AML-193 (cell line): ENCODE results near the gene CENPC.
"Not testable (repeated sequence)": the region's sequence is repeated elsewhere in the genome, so short reads cannot be mapped to it uniquely, and the experiment has no call there.

Experiments
- DNase-seq, 2 experiments: peaks; one replicate each; lab custom pipeline; 2025; lab: John Stamatoyannopoulos, UW

CENPC gene

DNA sequence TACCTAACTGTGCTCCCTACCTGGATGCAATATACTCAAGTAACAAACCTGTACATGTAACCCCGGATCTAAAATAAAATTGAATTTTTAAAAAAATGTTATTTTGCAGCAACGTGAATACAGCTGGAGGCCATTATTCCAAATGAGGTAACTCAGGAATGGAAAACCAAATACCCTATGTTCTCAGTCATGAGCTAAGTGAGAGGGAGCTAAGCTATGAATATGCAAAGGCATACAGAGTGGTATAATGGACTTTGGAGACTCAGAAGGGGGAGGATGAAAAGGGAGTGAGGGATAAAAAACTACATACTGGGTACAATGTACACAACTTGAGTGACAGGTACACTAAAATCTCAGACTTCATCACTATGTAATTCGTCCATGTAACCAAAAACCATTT lies 78.6 kb downstream of the CENPC start:
- DNase-seq: no peak

DNA sequence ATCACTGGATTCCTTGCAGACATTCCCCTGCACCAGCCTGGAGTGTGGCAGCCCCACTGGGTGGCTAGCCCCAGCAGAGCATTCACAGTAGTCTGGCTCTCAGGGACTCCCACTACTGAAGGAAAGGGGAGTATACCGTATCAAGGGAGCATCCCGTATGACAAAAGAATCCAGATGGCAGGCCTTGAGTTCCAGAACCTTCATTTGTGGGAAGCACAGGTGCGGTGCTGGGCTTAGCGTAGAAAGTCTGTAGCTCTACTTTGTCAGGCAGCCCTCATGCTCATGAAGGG lies 79.6 kb downstream of the CENPC start:
- DNase-seq: no peak

DNA sequence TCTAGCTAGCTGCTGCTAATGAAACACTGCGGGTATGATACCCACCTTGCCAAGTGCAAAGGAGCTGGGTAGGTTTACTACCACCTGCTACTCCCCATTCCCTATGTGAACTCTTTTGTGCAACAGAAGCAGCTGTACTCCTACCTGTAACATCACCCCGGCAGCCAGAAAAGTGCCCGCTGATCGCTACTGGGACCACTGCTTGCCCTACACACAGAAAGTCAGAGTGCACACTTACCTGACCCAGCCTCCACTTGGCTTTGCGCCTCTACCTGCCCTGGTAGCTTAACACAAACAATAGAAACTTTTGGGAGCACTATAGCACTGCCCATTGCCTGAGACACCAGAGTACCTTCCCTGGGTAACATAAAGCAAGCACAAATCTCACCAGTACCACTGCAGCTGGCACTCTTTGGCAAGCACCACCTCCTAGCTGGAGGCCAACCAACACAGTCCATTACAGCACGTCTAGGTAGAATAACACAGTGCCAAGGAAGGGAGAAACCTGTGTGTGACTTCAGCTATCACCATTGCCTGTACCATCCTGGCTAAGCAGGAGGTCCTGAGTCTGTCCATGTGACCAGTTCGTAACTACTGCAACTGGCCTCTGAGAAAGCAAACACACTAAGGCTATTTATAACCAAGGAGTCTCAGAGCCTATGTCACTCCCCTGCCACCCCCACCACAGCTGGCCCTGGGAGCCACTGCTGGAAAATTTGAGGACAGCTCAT lies 80.1 kb downstream of the CENPC start:
- DNase-seq: no peak

DNA sequence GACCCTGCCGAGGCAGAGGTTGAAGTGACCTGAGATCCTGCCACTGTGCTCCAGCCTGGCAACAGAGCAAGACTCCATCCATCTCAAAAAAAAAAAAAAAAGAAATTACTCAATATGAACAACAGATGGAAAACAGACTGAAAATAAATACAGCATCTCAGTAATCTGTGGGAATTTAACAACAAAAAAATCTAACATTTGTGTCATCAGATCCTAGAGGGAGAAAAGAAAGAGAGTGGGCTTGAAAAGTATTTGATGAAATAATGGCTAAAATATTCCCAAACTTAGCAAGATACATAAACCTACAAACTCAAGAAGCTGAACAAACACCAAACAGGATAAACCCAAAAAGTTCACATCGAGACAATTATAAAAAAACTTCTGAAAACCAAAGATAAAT lies 84.7 kb downstream of the CENPC start:
- no peak for DNase-seq

DNA sequence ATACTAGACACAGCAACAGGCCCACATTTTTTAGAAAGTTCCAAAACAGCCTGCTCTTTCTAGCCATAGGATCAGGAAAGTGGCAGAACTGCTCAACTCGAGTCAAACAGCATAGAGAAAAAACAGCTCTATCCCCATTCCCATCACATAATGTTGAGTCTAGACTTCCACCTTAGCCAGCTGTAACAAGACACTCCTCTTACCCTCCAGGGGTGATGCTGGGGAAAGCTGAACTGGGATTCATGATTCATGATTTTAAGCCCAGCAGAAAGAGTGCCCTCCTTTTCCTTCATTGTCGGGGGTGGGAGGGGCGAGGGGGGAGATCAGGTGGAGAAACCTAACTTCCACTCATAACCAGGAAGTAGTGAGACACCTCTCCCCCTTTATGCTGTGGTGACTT lies 86.1 kb downstream of the CENPC start:
- DNase-seq: no peak

DNA sequence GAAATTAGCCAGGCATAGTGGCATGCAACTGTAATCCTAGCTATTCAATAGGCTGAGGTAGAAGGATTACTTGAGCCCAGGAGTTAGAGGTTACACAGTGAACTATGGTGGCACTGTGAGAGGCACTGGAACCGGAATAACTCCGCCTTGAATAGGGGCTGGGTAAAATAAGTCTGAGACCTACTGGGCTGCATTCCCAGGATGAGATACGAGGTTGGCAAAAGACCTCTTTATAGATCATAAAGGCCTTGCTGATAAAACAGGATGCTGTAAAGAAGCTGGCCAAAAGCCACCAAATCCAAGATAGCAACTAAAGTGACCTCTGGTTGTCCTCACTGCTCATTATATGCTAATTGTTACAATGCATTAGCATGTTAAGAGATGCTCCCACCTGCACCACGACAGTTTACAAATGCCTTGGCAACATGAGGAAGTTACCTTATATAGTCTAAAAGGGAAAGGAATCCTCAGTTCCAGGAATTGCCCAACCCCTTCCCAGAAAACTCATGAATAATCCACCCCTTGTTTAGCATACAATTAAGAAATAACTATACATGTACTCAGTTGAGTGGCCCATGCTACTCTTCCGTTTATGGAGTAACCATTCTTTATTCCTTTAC lies 88.6 kb downstream of the CENPC start:
- no peak for DNase-seq

DNA sequence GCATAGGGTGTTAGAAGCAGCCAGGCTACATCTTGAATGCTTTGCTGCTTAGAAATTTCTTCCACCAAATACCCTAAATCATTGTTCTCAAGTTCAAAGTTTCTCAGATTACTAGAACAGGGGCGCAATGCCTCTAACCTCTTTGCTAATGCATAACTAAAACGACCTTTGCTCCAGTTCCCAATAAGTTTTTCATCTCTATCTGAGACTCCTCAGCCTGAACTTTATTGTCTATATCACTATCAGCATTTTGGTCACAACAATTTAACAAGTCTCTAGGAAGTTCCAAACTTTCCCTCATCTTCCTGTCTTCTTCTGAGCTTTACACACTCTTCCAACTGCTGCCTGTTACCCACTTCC lies 92.5 kb downstream of the CENPC start:
- not testable (repeated sequence) for DNase-seq

DNA sequence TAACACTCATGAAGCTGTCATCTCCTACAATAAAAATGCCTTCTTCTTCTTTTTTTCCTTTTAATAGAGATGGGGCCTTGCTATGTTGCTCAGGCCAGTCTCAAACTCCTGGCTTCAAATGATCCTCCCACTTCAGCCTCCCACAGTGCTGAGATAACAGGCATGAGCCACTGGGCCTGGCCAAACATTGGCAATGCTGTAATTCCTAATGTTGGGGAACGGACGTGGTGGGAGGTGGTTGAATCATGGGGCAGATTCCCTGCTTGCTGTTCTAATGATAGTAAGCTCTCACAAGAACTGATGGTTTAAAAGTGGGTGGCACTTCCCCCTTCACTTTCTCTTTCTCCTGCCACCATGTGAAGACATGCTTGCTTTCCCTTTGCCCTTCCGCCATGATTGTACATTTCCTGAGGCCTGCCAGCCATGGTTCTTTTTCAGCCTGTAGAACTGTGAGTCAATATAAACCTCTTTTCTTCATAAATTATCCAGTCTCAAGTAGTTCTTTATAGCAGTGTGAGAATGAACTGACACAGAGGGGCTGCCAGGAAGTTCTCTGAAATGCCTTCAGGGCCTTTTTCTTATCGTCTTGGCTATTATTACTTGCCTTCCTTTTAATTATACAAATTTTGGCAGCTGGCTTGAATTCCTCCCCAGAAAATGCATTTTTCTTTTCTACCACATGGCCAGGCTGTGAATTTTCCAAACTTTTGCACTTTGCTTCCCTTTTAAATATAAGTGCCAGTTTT lies 93.0 kb downstream of the CENPC start:
- DNase-seq: no peak

DNA sequence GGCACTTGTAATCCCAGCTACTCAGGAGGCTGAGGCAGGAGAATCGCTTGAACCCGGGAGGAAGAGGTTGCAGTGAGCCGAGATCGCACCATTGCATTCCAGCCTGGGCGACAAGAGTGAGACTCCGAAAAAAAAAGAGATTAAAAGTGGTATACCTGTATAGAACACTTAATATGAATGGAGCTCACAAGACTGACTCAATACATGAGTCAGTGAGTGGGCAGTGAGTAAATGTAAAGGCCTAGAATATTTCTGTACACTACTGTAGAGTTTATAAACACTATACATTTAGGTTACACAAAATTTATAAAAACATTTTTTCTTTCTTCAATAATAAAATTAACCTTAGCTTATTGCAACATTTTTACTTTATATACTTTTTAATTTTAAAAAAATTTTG lies 93.8 kb downstream of the CENPC start:
- DNase-seq: no peak

DNA sequence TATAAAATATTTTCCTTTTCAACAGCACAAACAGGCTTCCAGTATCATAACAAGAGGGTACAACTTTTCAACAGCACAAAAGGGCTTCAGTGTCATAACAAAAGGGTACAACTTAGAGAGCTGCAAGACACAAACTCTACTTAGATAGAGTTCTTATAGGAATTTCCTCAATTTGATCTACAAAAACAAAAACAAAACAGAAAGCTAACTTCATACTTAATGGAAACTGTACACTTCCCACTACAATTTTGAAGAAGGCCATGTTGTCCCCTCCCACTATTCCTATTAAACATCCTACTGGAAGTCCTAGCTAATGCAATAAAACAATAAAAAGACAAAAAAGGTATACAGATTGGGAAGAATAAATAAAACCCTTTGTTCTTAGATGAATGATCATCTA lies 96.7 kb downstream of the CENPC start:
- DNase-seq: no peak

DNA sequence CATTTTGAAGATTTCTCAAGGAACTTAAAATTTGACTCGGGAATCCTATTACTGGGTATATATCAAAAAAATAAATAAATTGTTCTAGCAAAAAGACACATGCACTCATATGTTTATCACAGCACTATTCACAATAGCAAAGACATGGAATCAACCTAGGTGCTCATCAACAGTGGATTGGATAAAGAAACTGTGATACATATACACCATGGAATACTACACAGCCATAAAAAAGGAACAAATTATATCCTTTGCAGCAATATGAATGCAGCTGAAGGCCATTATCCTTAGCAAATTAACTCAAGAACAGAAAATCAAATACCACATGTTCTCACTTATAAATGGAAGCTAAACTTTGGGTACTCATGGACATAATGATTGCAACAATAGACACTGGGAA lies 97.4 kb downstream of the CENPC start:
- DNase-seq: no peak

DNA sequence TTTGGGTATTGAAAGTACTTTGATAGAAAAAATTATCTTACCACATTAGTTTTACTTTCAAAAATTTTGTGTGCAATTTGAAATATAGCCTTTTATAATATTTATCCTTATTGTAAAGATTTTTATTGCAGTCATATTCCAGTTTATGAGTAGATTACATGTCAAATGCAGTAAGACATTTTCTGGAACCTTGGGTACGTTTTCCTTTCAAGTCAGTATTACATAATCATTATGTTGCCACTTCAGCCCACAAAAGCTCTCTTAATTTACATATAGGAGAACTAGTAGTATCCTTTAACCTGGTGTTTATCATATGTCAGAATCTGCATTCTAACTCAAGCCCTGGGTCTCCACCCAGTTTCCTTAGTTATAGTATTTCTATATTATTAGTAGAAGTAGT lies 98.5 kb downstream of the CENPC start:
- DNase-seq: peak in 1 of 2 experiments; percentile 24

DNA sequence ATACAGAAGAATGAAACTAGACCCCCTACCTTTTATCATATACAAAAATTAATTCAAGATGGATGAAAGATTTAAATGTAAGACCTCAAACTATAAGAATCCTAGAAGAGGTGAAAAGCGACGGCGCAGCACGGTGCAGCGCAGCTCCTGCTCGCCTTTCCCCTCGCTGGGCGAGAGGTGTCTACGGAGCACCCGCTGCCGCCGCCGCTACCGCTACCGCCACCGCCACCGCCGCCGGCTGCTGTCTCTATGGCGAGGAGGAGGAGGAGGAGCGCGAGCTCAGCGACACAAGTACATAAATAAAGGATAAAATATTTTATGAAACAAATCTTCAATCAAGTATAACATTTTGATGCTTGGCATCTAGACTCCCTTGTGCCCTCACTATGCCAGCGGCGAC lies 99.4 kb downstream of the CENPC start:
- DNase-seq: not testable (repeated sequence)

DNA sequence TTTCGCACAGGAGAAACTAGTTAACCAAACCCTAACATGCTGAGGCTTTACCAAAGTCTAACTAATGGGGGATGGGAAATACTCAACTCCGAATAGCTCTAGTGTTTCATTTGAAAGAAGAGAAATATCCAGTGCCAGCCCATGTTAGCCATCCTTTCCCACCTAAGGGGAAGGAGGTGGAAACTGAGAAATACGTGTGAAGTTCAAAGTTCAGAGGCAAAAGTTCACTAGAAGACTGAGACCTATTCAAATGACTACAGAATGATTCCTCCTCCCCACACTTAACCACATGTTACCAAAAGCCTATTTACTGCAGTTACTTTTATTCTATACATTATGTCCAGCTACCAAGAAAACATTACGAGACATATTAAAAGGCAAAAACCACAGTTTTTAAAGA lies 106.3 kb downstream of the CENPC start:
- no peak for DNase-seq

DNA sequence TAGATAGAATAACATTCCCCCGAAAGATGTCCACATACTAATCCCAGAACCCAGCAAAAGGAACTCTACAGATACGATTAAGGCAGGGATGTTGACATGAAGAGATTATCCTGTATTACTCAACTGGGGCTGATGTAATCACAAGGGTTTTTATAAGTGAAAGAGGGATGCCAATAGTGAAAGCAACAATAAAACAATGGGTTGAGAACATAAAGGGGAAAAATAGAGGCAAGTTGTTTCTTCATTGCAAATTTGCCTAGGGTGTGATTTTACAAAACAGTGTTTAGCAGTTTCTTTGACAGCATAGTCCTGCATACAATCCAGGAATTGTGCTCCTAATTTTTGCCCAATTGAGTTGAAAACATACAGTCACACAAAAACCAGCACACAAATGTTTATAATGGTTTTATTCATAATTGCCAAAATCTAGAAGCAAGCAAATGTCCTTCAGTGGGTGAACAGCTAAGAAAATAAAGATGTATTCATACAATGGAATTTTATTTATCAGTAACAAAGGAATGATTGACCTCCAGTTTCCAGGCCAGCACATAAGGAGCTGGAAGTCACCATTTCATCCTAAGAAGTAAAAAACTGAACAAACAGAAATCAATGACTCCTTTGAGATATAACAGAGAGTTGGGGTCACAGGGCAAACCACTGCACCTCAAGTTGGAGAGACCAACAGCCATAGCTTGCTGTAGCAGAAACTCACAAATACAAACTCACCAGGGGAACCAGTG lies 107.2 kb downstream of the CENPC start:
- peak; percentile 43 to 52 for DNase-seq

DNA sequence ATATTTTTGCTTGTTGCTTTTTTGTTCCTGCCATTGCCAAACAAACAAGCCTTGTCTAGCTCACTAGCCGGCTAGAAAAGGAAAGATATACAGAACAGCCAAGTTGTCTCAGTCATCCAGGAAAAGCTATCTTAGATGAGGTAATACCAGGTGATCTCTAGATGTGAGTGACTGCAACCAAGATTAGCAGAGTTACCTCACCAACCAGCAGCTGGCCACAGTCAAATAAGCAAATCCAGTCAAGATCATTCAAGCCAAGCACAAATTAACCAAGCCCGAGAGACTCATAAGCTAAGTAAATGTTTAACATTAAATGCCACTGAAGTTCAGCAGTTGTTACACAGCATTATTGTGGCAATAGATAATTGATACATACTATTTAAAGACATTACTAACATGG lies 108.6 kb downstream of the CENPC start:
- DNase-seq: no peak

DNA sequence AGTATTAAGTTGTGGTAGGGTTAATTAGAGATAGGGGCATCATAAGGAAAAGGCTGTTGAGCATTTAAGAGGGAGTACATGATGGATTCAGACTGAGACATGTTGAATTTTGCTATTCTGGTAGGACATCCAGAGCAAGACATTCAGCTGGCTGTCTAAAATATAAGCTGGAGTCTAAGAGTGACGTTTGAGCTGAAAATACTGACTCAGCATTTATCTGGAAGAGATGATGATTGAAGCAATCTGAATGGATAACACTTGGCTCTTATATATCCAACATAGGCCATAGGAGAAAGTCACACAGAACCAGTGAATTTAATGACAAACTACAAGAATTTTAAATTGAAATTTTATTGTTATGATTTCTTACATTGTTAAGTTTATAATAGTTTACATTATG lies 114.3 kb downstream of the CENPC start:
- DNase-seq: no peak

DNA sequence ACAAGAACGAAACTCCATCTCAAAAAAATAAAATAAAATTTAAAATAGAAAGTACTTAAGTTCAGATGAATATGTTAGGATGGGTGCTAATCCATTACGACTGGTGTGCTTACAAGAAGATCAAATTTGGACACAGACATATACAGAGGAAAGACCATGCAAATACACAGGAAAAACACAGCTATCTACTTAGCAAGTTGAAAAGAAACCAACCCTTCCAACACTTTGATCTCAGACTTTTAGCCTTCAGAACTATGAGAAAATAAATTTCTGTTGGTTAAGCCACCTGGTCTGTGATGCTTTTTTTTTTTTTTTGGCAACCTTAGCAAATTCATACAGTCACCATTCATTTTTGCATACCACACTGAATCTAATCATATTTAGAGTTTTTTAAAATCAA lies 116.5 kb downstream of the CENPC start:
- DNase-seq: no peak
